Neural crest cell (in vitro differentiated cells): ENCODE results near the gene SLC6A20. TPM values are rescaled to one million over a fixed set of nuclear protein-coding genes. Genes with fewer than 3 reads are reported as not detected.

Experiments
- DNase-seq: peaks from one replicate; pipeline ENCODE4 v3.0.0; 2021; ENCODE audit warnings: low read depth, mixed read lengths, low spot score
- H3K27ac Mint-ChIP-seq: one replicate; pipeline ENCODE4 v1.8.0; 2021; ENCODE audit warnings: mild to moderate bottlenecking, mixed read lengths; ENCODE audit not compliant: unreplicated experiment
- H3K27me3 Mint-ChIP-seq: 2 replicates; pipeline ENCODE4 v1.8.0; 2021; ENCODE audit warnings: low read depth, mild to moderate bottlenecking, mixed read lengths
- H3K36me3 Mint-ChIP-seq: 2 replicates; pipeline ENCODE4 v1.8.0; 2021; ENCODE audit warnings: low read depth, mild to moderate bottlenecking, mixed read lengths
- H3K4me1 Mint-ChIP-seq: 2 replicates; pipeline ENCODE4 v1.8.0; 2021; ENCODE audit warnings: mixed read lengths
- H3K4me3 Mint-ChIP-seq: one replicate; pipeline ENCODE4 v1.8.0; 2021; ENCODE audit warnings: mild to moderate bottlenecking, mixed read lengths
- H3K9me3 Mint-ChIP-seq: 2 replicates; pipeline ENCODE4 v1.8.0; 2021; ENCODE audit warnings: mixed read lengths
- CTCF ChIP-seq: fragments of 200-600 bp; sonication (generic); conservative IDR thresholded peaks from 2 replicates; pipeline ENCODE4 v1.5.0; 2021; ENCODE audit warnings: antibody characterized with exemption, mild to moderate bottlenecking
- total RNA-seq: library from RNA; stranded (reverse); gene quantifications from 2 replicates; pipeline ENCODE4 v1.2.1, GENCODE V29; 2021

The SLC6A20 gene
- total RNA-seq, 1 donor from 2014 or later: not detected

DNA sequence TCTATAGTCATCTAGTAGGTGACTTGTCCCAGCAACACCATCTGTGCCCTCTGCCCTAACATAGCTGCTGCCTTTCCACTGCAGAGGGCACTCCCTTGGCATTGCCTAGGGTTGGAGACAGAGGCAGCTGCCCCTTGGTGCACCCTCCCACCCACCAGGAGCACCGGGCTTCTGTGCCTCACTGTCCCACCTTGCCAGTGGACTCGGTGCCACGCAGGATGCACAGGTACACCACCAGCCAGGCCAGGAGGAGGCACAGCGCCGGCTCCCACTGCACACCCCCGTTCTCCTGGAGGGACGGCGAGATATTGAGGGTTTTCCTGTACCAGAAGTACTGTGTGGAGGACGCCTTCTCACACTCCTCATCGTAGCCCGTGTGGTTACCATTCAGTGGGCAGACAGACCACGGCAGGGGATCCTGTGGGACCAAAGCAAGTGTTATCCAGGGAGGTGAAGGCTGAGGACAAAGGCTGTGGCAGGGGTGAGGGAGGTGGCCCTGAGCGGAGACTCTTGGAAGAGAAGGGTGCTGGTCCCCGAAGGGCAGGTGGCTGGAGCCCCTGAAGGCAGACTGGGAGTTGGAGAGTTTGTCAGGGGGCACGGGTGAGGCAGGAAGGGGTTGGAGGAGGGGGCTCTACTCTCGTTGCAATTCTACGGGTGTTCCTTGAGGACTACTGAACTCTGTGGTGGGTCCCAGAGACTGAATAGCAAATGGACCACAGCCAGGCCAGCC, 20.6 kb downstream of the SLC6A20 start:
- Mint-ChIP-seq H3K36me3 (no peaks in the 10 kb centered on the region), H3K4me3 (no peak overlapping the region)

DNA sequence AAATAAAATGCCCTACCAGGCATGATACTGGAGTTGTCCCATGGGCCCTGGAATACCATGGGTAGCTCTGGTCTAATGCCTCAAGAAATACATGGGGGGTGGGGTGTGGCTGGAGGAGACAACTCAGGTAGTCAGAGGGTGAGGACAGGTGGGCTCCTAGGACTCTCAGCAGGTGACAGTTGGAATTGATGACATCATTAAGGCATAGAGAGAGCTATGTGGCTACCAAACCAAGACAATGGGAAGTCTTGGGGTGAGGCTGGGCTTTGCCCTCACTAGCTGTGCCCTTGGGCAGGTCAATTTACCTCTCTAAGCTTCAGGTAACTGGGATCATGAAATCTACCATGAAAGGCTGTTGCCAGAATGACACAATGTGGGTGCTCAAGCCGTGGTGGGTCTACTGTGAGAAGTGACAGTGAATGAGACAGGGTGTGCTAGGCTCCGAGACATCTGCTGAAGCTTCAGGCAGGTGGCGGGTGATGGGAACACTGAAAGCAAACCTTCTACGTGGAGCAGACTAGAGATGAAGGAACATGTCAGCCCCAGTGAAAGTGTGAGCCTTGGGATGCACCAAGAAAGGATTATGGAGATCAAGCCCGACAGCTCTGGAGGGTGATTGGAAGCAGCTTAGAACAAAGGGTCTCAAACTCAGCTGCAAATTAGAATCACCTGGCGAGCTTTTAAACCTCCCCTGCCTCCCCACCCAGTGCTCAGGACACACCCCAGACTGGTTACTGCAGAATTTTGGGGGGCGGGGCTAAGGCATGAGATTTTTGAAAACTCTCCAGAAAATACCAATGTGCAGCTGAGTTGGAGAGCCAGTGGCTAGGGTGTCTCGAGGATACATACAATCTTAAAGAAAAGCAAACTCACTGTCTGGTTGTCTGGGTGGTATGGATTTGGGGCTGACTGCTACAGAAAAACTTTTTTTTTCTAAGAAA, 21.5 kb downstream of the SLC6A20 start:
- H3K9me3 Mint-ChIP-seq: no peaks in the 10 kb centered on the region
- no peak for DNase-seq
- peak overlapping the region; percentile 68 for H3K27ac Mint-ChIP-seq
- no peak for TF ChIP-seq CTCF
- no peaks in the 10 kb centered on the region for H3K36me3 Mint-ChIP-seq
- H3K4me1 Mint-ChIP-seq: no peaks in the 10 kb centered on the region
- H3K4me3 Mint-ChIP-seq: no peak overlapping the region
- peaks cover 19% of the 10 kb centered on the region for H3K27me3 Mint-ChIP-seq

More for the DNA sequence above, 20.6 kb downstream of the SLC6A20 start:
- H3K9me3 Mint-ChIP-seq: no peaks in the 10 kb centered on the region
- no peak for DNase-seq
- H3K27ac Mint-ChIP-seq: peak overlapping the region; percentile 43
- H3K4me1 Mint-ChIP-seq: no peaks in the 10 kb centered on the region
- H3K27me3 Mint-ChIP-seq: peaks cover 12% of the 10 kb centered on the region
- no peak for TF ChIP-seq CTCF

GRCh38 chr3:45773714-45774449, 22.5 kb downstream of the SLC6A20 start:
- Mint-ChIP-seq H3K27me3 (peaks cover 29% of the 10 kb centered on the region), H3K27ac (no peak overlapping the region), H3K4me1 (no peaks in the 10 kb centered on the region), H3K9me3 (no peaks in the 10 kb centered on the region), H3K36me3 (no peaks in the 10 kb centered on the region), H3K4me3 (no peak overlapping the region)
- no peak for TF ChIP-seq CTCF
- DNase-seq: no peak

DNA sequence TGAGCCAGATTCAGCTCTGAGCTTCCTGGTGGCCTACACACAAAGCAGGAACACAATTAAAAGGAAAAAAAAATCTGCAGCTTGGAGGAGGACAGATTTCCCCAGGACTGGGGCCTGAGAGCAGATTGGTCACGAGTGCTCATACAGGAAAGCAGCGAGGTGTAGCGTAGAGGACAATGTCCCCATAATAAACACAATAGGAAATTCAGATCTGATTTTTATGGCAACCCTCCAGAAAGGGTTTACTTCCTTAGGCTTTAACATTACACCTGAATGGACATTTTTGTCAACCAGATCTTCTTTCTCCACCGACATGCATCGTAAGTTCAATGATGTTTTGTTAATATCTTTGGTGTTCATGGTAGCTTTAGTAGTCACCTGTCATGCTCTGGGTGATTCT, 23.3 kb downstream of the SLC6A20 start:
- H3K27me3 Mint-ChIP-seq: peaks cover 36% of the 10 kb centered on the region
- H3K4me3 Mint-ChIP-seq: no peak overlapping the region
- no peak for DNase-seq
- H3K27ac Mint-ChIP-seq: no peak overlapping the region
- no peaks in the 10 kb centered on the region for H3K4me1 Mint-ChIP-seq
- H3K36me3 Mint-ChIP-seq: no peaks in the 10 kb centered on the region
- no peak for TF ChIP-seq CTCF
- no peaks in the 10 kb centered on the region for H3K9me3 Mint-ChIP-seq

GRCh38 chr3:45772341-45773035, 23.8 kb downstream of the SLC6A20 start:
- Mint-ChIP-seq H3K27me3 (peaks cover 41% of the 10 kb centered on the region), H3K4me1 (no peaks in the 10 kb centered on the region), H3K36me3 (no peaks in the 10 kb centered on the region), H3K4me3 (no peak overlapping the region), H3K27ac (no peak overlapping the region), H3K9me3 (no peaks in the 10 kb centered on the region)
- no peak for TF ChIP-seq CTCF
- DNase-seq: no peak
